Umbilical cord (tissue), 2 donors: Measurements from ENCODE around the gene LGALS3BP. TPM values are rescaled to one million over a fixed set of nuclear protein-coding genes. Genes with fewer than 3 reads are reported as not detected.

ENCODE experiments used
- DNase-seq: peaks from one replicate; pipeline ENCODE4 v3.0.0-alpha.2; 2015; ENCODE audit warnings: low spot score
- total RNA-seq: library from RNA; depleted of rRNA; stranded (reverse); fragments of >200 nt; gene quantifications from one replicate; pipeline ENCODE4 v1.2.3, GENCODE V29; 2014; ENCODE audit warnings: low replicate concordance; ENCODE audit not compliant: insufficient read depth

LGALS3BP gene
- total RNA-seq, 1 donor from 2014 or later = 202 TPM

- DNase-seq = no peak
Observed at GRCh38 chr17:78981010-78981888, 1.5 kb upstream of the LGALS3BP start.

- DNase-seq = no peak
Observed at GRCh38 chr17:78980624-78980972, 875 bp upstream of the LGALS3BP start.

- DNase-seq = no peak
Observed at GRCh38 chr17:78977997-78978973, 1.4 kb downstream of the LGALS3BP start.

- DNase-seq = no peak
Observed at GRCh38 chr17:78977681-78977943, 2.1 kb downstream of the LGALS3BP start.

- DNase-seq = no peak
Observed at GRCh38 chr17:78976907-78977680, 2.6 kb downstream of the LGALS3BP start.

GRCh38 chr17:78974635-78975591, 4.8 kb downstream of the LGALS3BP start:
- peak; percentile 92 for DNase-seq

- no peak for DNase-seq
Observed at GRCh38 chr17:78973792-78974520, 5.8 kb downstream of the LGALS3BP start.

GRCh38 chr17:78973196-78973595, 6.5 kb downstream of the LGALS3BP start:
- no peak for DNase-seq

- DNase-seq = no peak
Observed at GRCh38 chr17:78972507-78973105, 7.1 kb downstream of the LGALS3BP start.

GRCh38 chr17:78971756-78972506, 7.8 kb downstream of the LGALS3BP start:
- no peak for DNase-seq

GRCh38 chr17:78970834-78971755, 8.6 kb downstream of the LGALS3BP start:
- peak; percentile 78 for DNase-seq

GRCh38 chr17:78969865-78970264, 9.9 kb downstream of the LGALS3BP start:
- no peak for DNase-seq

GRCh38 chr17:78967782-78968362, 11.9 kb downstream of the LGALS3BP start:
- DNase-seq = no peak

GRCh38 chr17:78966910-78967600, 12.7 kb downstream of the LGALS3BP start:
- no peak for DNase-seq

GRCh38 chr17:78966123-78966813, 13.5 kb downstream of the LGALS3BP start:
- no peak for DNase-seq

GRCh38 chr17:78965491-78965924, 14.2 kb downstream of the LGALS3BP start:
- DNase-seq = no peak
